Endodermal cell (in vitro differentiated cells): ENCODE results near the gene NRXN3. TPM values are rescaled to one million over a fixed set of nuclear protein-coding genes. Genes with fewer than 3 reads are reported as not detected.

Experiments used
- DNase-seq: peaks from one replicate; pipeline ENCODE4 v3.0.0-alpha.2; 2017
- H3K27ac ChIP-seq: 2 replicates; pipeline ENCODE4 v1.5.1; 2013; ENCODE audit warnings: mild to moderate bottlenecking, low read depth, low read length, moderate library complexity
- H3K27me3 ChIP-seq: 2 replicates; pipeline ENCODE4 v1.6.1; 2013; ENCODE audit warnings: mild to moderate bottlenecking, low read length, moderate library complexity; ENCODE audit not compliant: insufficient read depth, control insufficient read depth, poor library complexity, severe bottlenecking
- H3K36me3 ChIP-seq: 2 replicates; pipeline ENCODE4 v1.7.0; 2013; ENCODE audit warnings: mild to moderate bottlenecking, low read length, moderate library complexity; ENCODE audit not compliant: control insufficient read depth, insufficient read depth
- H3K4me1 ChIP-seq: one replicate; pipeline ENCODE4 v1.7.0; 2013; ENCODE audit warnings: low read length; ENCODE audit not compliant: control insufficient read depth, insufficient read depth
- H3K4me3 ChIP-seq: 2 replicates; pipeline ENCODE4 v1.5.1; 2013; ENCODE audit warnings: mild to moderate bottlenecking, low read length, moderate library complexity
- H3K9ac ChIP-seq: 2 replicates; pipeline ENCODE4 v1.6.1; 2013; ENCODE audit warnings: mild to moderate bottlenecking, low read length, moderate library complexity; ENCODE audit not compliant: poor library complexity, severe bottlenecking; ENCODE audit errors: extremely low read depth
- H3K9me3 ChIP-seq: 2 replicates; pipeline ENCODE4 v1.6.1; 2013; ENCODE audit warnings: mild to moderate bottlenecking, low read length, moderate library complexity; ENCODE audit not compliant: control insufficient read depth
- H3K27ac Mint-ChIP-seq: 2 replicates; pipeline ENCODE4 v1.8.0; 2020; ENCODE audit warnings: mixed read lengths
- H3K27me3 Mint-ChIP-seq: 2 replicates; pipeline ENCODE4 v1.8.0; 2021; ENCODE audit warnings: mild to moderate bottlenecking, mixed read lengths; ENCODE audit not compliant: insufficient read depth
- H3K36me3 Mint-ChIP-seq: 2 replicates; pipeline ENCODE4 v1.8.0; 2020; ENCODE audit warnings: low read depth, mixed read lengths
- H3K4me1 Mint-ChIP-seq: 2 replicates; pipeline ENCODE4 v1.8.0; 2020; ENCODE audit warnings: mixed read lengths
- H3K4me3 Mint-ChIP-seq: 2 replicates; pipeline ENCODE4 v1.8.0; 2020; ENCODE audit warnings: mild to moderate bottlenecking, moderate library complexity, mixed read lengths
- H3K9me3 Mint-ChIP-seq: 2 replicates; pipeline ENCODE4 v1.8.0; 2020; ENCODE audit warnings: mild to moderate bottlenecking, mixed read lengths
- CTCF ChIP-seq: fragments of 200-600 bp; sonication (generic); conservative IDR thresholded peaks from 2 replicates; pipeline ENCODE4 v1.5.0; 2021; ENCODE audit warnings: antibody characterized with exemption, mild to moderate bottlenecking
- WGBS, 2 experiments: methylation state at CpG; one replicate each; pipeline versions ENCODE4 v1.1.5 to v1.1.7; 2013; ENCODE audit warnings: missing lambda C conversion rate in 2 of 2, mixed read lengths in 1 of 2; ENCODE audit not compliant: insufficient coverage in 1 of 2, insufficient read length in 1 of 2; 5-methylcytosine and 5-hydroxymethylcytosine counted together
- total RNA-seq, 2 donors: library from RNA; stranded (reverse); fragmentation: NEBNext Ultra II Directional in 1 of 2; extraction: Animal tissue kit (Norgen Biotek cat#: 25700) in 1 of 2; gene quantifications; 2 replicates in 1 of 2; 3 replicates in 1 of 2; pipeline ENCODE4 v1.2.1, GENCODE V29; 2021

The NRXN3 gene
- total RNA-seq, 2 donors from 2014 or later = 20.9 to 21.4 TPM

- TF ChIP-seq CTCF = no peak
- Histone ChIP-seq H3K27ac (no peak overlapping the region), H3K9me3 (peaks cover 24% of the 10 kb centered on the region), H3K36me3 (no peaks in the 10 kb centered on the region), H3K4me1 (peaks cover 13% of the 10 kb centered on the region), H3K27me3 (peaks cover 6% of the 10 kb centered on the region), H3K9ac (no peak overlapping the region), H3K4me3 (peak overlapping the region; percentile 38)
- no peak for DNase-seq
- 8 to 50% methylated on average over 1 of the region's 1 CpG for WGBS, 2 experiments
- H3K27ac Mint-ChIP-seq = peak overlapping the region; percentile 88
- H3K36me3 Mint-ChIP-seq = peaks cover 13% of the 10 kb centered on the region
- peaks cover 45% of the 10 kb centered on the region for H3K4me1 Mint-ChIP-seq
- H3K27me3 Mint-ChIP-seq = peaks cover 5% of the 10 kb centered on the region
- peaks cover 10% of the 10 kb centered on the region for H3K9me3 Mint-ChIP-seq
- no peak overlapping the region for H3K4me3 Mint-ChIP-seq
Observed at GRCh38 chr14:79299162-79299561, 1129.0 kb downstream of the NRXN3 start.

DNA sequence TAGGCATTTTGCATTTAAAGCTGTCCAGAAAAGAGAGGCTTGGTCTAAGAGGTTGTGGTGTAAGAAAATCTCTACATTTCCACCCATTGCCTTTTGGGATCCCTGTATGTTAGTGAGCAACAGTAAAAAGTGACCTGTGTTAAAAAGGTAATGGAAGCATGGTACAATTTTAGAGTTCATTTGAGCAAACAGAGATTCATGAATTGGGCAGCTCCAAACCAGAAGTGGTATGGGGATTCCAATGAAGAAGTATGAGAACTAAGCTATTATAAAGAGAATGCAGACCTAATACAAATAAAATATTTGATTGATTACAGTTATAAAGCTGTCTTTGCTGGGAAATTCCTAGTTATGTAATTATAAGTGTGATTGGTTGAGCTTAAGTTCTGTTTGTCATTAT, 1134.1 kb downstream of the NRXN3 start:
- no peak overlapping the region for H3K4me3 Mint-ChIP-seq
- peaks cover 13% of the 10 kb centered on the region for H3K36me3 Mint-ChIP-seq
- H3K27ac ChIP-seq = no peak overlapping the region
- no peak overlapping the region for H3K4me3 ChIP-seq
- H3K27ac Mint-ChIP-seq = no peak overlapping the region
- no peak for DNase-seq
- peaks cover 10% of the 10 kb centered on the region for H3K9me3 Mint-ChIP-seq
- peaks cover 28% of the 10 kb centered on the region for H3K9me3 ChIP-seq
- no peaks in the 10 kb centered on the region for H3K27me3 Mint-ChIP-seq
- H3K9ac ChIP-seq = no peak overlapping the region
- peaks cover 43% of the 10 kb centered on the region for H3K4me1 Mint-ChIP-seq
- no peak for TF ChIP-seq CTCF
- no peaks in the 10 kb centered on the region for H3K36me3 ChIP-seq
- H3K27me3 ChIP-seq = no peaks in the 10 kb centered on the region
- peaks cover 15% of the 10 kb centered on the region for H3K4me1 ChIP-seq

DNA sequence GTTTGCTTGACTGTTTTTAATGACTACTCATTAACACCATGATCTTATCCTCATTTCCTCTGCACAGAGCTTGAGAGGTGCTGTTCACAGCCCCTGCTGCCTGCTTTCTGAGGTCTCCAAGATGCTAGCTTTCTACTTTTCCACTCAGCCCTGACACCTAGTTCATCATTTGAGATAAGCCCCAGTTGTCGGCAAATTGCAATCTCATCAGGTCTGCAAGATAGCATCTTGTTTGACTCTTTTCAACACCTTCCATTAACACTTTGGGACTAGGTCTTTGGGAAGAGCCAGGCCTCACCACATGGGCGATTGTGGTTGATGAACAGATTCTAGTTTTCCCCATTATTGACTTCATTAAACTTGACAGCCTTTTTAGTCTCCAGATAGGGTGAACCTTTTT, 1136.4 kb downstream of the NRXN3 start:
- WGBS, 2 experiments = 14 to 45% methylated on average over 1 to 2 of the region's 2 CpGs
- peak; percentile 65 for DNase-seq
- H3K27me3 Mint-ChIP-seq = no peaks in the 10 kb centered on the region
- no peak overlapping the region for H3K27ac Mint-ChIP-seq
- no peak for TF ChIP-seq CTCF
- H3K4me3 Mint-ChIP-seq = no peak overlapping the region
- Histone ChIP-seq H3K36me3 (no peaks in the 10 kb centered on the region), H3K27ac (no peak overlapping the region), H3K9me3 (peaks cover 28% of the 10 kb centered on the region), H3K9ac (no peak overlapping the region), H3K27me3 (no peaks in the 10 kb centered on the region), H3K4me1 (peaks cover 11% of the 10 kb centered on the region), H3K4me3 (no peak overlapping the region)
- H3K9me3 Mint-ChIP-seq = peaks cover 10% of the 10 kb centered on the region
- peaks cover 12% of the 10 kb centered on the region for H3K36me3 Mint-ChIP-seq
- peaks cover 29% of the 10 kb centered on the region for H3K4me1 Mint-ChIP-seq
